NCI-H1694 (cell line): ENCODE results near the gene KCNIP4.
A peak's percentile ranks its signal among the peaks of the same experiment; 100 is the strongest.
"Not testable (repeated sequence)": the region's sequence is repeated elsewhere in the genome, so short reads cannot be mapped to it uniquely, and the experiment has no call there.

Source experiments
- DNase-seq: peaks from one replicate; lab custom pipeline; 2025; lab: John Stamatoyannopoulos, UW

The KCNIP4 gene

GRCh38 chr4:20754036-20754435 is 1194.5 kb downstream of the KCNIP4 start:
- DNase-seq = no peak

- no peak for DNase-seq
These were observed 1195.9 kb downstream of the KCNIP4 start for GRCh38 chr4:20752641-20753040.

- not testable (repeated sequence) for DNase-seq
These were observed 1202.6 kb downstream of the KCNIP4 start for GRCh38 chr4:20746000-20746399.

GRCh38 chr4:20735931-20736330 is 1212.6 kb downstream of the KCNIP4 start:
- DNase-seq = no peak

GRCh38 chr4:20724915-20725314 is 1223.7 kb downstream of the KCNIP4 start:
- DNase-seq = no peak

GRCh38 chr4:20723463-20723862 is 1225.1 kb downstream of the KCNIP4 start:
- DNase-seq = no peak

- DNase-seq = no peak
These were observed 1225.6 kb downstream of the KCNIP4 start for GRCh38 chr4:20723019-20723418.

- DNase-seq = no peak
These were observed 1237.2 kb downstream of the KCNIP4 start for GRCh38 chr4:20711335-20711734.

GRCh38 chr4:20700007-20700761 is 1248.4 kb downstream of the KCNIP4 start, which contains the start of gene PACRGL:
TSS of gene PACRGL (plus strand) at chr4:20700458. CDS start at chr4:20704482, 4,024 bp downstream.
- DNase-seq = peak; percentile 87

GRCh38 chr4:20698820-20699219 is 1249.8 kb downstream of the KCNIP4 start:
- DNase-seq = no peak

- DNase-seq = no peak
These were observed 1250.2 kb downstream of the KCNIP4 start for GRCh38 chr4:20698382-20698781.

GRCh38 chr4:20696815-20697214 is 1251.8 kb downstream of the KCNIP4 start:
- DNase-seq = no peak

- DNase-seq = no peak
These were observed 1260.7 kb downstream of the KCNIP4 start for GRCh38 chr4:20687864-20688263.

- no peak for DNase-seq
These were observed 1263.5 kb downstream of the KCNIP4 start for GRCh38 chr4:20684852-20685763.

- no peak for DNase-seq
These were observed 1264.8 kb downstream of the KCNIP4 start for GRCh38 chr4:20683766-20684165.

GRCh38 chr4:20682853-20683252 is 1265.7 kb downstream of the KCNIP4 start:
- no peak for DNase-seq

GRCh38 chr4:20681271-20681670 is 1267.3 kb downstream of the KCNIP4 start:
- DNase-seq = no peak

- DNase-seq = no peak
These were observed 1267.8 kb downstream of the KCNIP4 start for GRCh38 chr4:20680736-20681135.

GRCh38 chr4:20679951-20680350 is 1268.6 kb downstream of the KCNIP4 start:
- no peak for DNase-seq
